Progenitor cell of endocrine pancreas (in vitro differentiated cells): ENCODE measurements around the gene TRAM2. TPM values are rescaled to one million over a fixed set of nuclear protein-coding genes. Genes with fewer than 3 reads are reported as not detected.

Experiments
- DNase-seq: peaks from one replicate; pipeline ENCODE4 v3.0.0; 2021; ENCODE audit warnings: low spot score; ENCODE audit not compliant: unreplicated experiment
- H3K27ac Mint-ChIP-seq: 2 replicates; pipeline ENCODE4 v1.8.0; 2021; ENCODE audit warnings: mild to moderate bottlenecking, moderate library complexity, mixed read lengths
- H3K27me3 Mint-ChIP-seq: 2 replicates; pipeline ENCODE4 v1.8.0; 2021; ENCODE audit warnings: mixed read lengths
- H3K36me3 Mint-ChIP-seq: 2 replicates; pipeline ENCODE4 v1.8.0; 2022; ENCODE audit warnings: mixed read lengths; ENCODE audit not compliant: insufficient read depth
- H3K4me1 Mint-ChIP-seq: 2 replicates; pipeline ENCODE4 v1.8.0; 2021; ENCODE audit warnings: low read depth, mixed read lengths
- H3K4me3 Mint-ChIP-seq: 2 replicates; pipeline ENCODE4 v1.8.0; 2021; ENCODE audit warnings: low read depth, mild to moderate bottlenecking, moderate library complexity, mixed read lengths
- H3K9me3 Mint-ChIP-seq: 2 replicates; pipeline ENCODE4 v1.8.0; 2021; ENCODE audit warnings: low read depth, mixed read lengths
- CTCF ChIP-seq: fragments of 200-600 bp; sonication (generic); IDR thresholded peaks from one replicate; pipeline ENCODE4 v1.5.0; 2021; ENCODE audit warnings: antibody characterized with exemption, mild to moderate bottlenecking; ENCODE audit not compliant: unreplicated experiment
- total RNA-seq: library from RNA; stranded (reverse); gene quantifications from 2 replicates; pipeline ENCODE4 v1.2.1, GENCODE V29; 2021

The TRAM2 gene
- total RNA-seq, 1 donor from 2014 or later = 18.6 TPM

- Mint-ChIP-seq H3K9me3 (no peaks in the 10 kb centered on the region), H3K36me3 (no peaks in the 10 kb centered on the region)
Observed at GRCh38 chr6:52568320-52568719, 8.5 kb downstream of the TRAM2 start.

GRCh38 chr6:52566853-52567279, 10.0 kb downstream of the TRAM2 start:
- Mint-ChIP-seq H3K27me3 (no peaks in the 10 kb centered on the region), H3K4me3 (no peak overlapping the region), H3K36me3 (no peaks in the 10 kb centered on the region), H3K27ac (no peak overlapping the region), H3K4me1 (peaks cover 35% of the 10 kb centered on the region), H3K9me3 (no peaks in the 10 kb centered on the region)
- TF ChIP-seq CTCF = no peak
- no peak for DNase-seq

More at GRCh38 chr6:52568320-52568719, 8.5 kb downstream of the TRAM2 start:
- Mint-ChIP-seq H3K27me3 (no peaks in the 10 kb centered on the region), H3K27ac (no peak overlapping the region), H3K4me3 (no peak overlapping the region), H3K4me1 (peaks cover 39% of the 10 kb centered on the region)
- no peak for DNase-seq
- TF ChIP-seq CTCF = no peak

- DNase-seq = no peak
- Mint-ChIP-seq H3K9me3 (no peaks in the 10 kb centered on the region), H3K4me1 (peaks cover 30% of the 10 kb centered on the region), H3K36me3 (no peaks in the 10 kb centered on the region), H3K4me3 (no peak overlapping the region), H3K27me3 (no peaks in the 10 kb centered on the region), H3K27ac (no peak overlapping the region)
- TF ChIP-seq CTCF = no peak
Observed at GRCh38 chr6:52566201-52566600, 10.7 kb downstream of the TRAM2 start.

DNA sequence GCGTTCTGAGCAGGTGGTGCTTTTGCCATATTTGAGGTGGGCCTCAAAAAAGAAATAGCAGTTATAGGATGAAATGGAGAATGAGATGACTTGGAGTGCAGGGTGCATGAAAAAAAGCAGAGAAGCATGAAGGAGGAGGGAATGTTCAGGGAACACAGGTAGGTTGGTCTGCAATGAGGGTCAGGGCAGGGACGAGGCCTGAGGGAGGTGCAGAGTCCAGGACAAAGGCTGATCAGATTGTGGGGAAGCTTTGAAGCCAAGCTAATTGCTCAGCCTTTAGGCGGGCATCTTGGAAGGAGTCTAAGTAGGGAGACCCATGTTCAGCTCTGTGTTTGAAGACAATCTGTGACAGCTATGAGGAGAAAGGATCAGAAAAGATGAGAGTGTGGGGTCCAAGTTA, 12.0 kb downstream of the TRAM2 start:
- H3K9me3 Mint-ChIP-seq = no peaks in the 10 kb centered on the region
- no peak overlapping the region for H3K27ac Mint-ChIP-seq
- no peaks in the 10 kb centered on the region for H3K27me3 Mint-ChIP-seq
- peaks cover 20% of the 10 kb centered on the region for H3K4me1 Mint-ChIP-seq
- DNase-seq = no peak
- no peak for TF ChIP-seq CTCF
- no peak overlapping the region for H3K4me3 Mint-ChIP-seq
- H3K36me3 Mint-ChIP-seq = no peaks in the 10 kb centered on the region

DNA sequence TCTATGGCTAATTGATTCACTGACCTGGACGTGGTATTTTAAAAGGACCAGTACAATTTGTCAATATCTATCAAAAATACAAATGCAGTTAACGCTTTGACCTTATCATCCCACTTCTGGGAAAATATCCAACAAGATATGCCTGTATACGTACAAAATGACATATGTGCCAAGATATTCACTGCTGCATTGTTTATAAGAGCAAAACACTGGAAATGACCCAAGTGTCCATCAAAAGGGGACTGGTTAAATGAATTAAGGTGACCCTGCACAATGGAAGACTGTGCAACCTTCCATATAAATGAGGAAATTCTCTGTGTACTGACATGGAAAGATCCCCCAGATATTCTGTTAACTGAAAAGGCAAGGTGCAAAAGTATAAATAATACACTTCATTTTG, 13.9 kb downstream of the TRAM2 start:
- H3K36me3 Mint-ChIP-seq = no peaks in the 10 kb centered on the region
- H3K27ac Mint-ChIP-seq = no peak overlapping the region
- no peaks in the 10 kb centered on the region for H3K27me3 Mint-ChIP-seq
- H3K4me3 Mint-ChIP-seq = no peak overlapping the region
- H3K9me3 Mint-ChIP-seq = no peaks in the 10 kb centered on the region
- no peak for TF ChIP-seq CTCF
- no peak for DNase-seq
- peaks cover 16% of the 10 kb centered on the region for H3K4me1 Mint-ChIP-seq
